Adrenal gland (tissue), 12 donors: ENCODE measurements around the gene NLRP4. TPM values are rescaled to one million over a fixed set of nuclear protein-coding genes. Genes with fewer than 3 reads are reported as not detected.

Experiments
- DNase-seq, 7 donors: peaks; one replicate each; pipeline ENCODE4 v3.0.0-alpha.2; 2019 to 2020
- H3K27ac ChIP-seq, 5 donors: fragments of 200-600 bp; sonication (generic) in 4 of 5; 1 replicate in 3 of 5; 2 replicates in 2 of 5; pipeline versions ENCODE4 v1.5.1 to v1.8.0; 2016 to 2020; ENCODE audit warnings: mild to moderate bottlenecking in 1 of 5
- H3K27me3 ChIP-seq: fragments of 200-600 bp; 2 replicates; pipeline ENCODE4 v1.8.0; 2021
- H3K36me3 ChIP-seq, 2 donors: fragments of 200-600 bp; replicated peaks in 1 of 2; 1 replicate in 1 of 2; 2 replicates in 1 of 2; pipeline versions ENCODE4 v1.5.1 to v1.8.0; 2018 to 2022
- H3K4me1 ChIP-seq, 2 donors: fragments of 200-600 bp; replicated peaks in 1 of 2; 1 replicate in 1 of 2; 2 replicates in 1 of 2; pipeline versions ENCODE4 v1.5.1 to v1.8.0; 2018 to 2021
- H3K4me3 ChIP-seq, 4 donors: fragments of 200-600 bp; sonication (generic) in 3 of 4; one replicate each; pipeline ENCODE4 v1.5.1; 2016 to 2018
- H3K9me3 ChIP-seq, 3 donors: fragments of 200-600 bp; sonication (generic) in 1 of 3; replicated peaks in 1 of 3; 1 replicate in 2 of 3; 2 replicates in 1 of 3; pipeline versions ENCODE4 v1.5.1 to v1.8.0; 2016 to 2021
- POLR2A ChIP-seq, 2 donors: fragments of 450-650 bp; IDR thresholded peaks; one replicate each; pipeline ENCODE4 v1.6.1; 2017; ENCODE audit warnings: antibody characterized with exemption in 2 of 2, mild to moderate bottlenecking in 2 of 2, moderate library complexity in 1 of 2
- WGBS, 4 donors: extraction: QIAGEN DNeasy Blood & Tissue Kit in 2 of 4; methylation state at CpG; one replicate each; pipeline versions ENCODE4 v1.1.5 to v1.1.7; 2013 to 2017; 5-methylcytosine and 5-hydroxymethylcytosine counted together
- intact Hi-C, 2 donors: fragments of 100-400 bp; cut with DNase I; formaldehyde crosslinking; loops; one replicate each; pipeline versions ENCODE4 v1.14.1 to v1.15.0; 2022 to 2023
- polyA plus RNA-seq, 3 donors: library from polyadenylated mRNA; stranded (reverse); fragments of 200-250 nt in 2 of 3; fragments of 350-450 nt in 1 of 3; fragmentation: Illumina TruSeq in 1 of 3; extraction: RNeasy Lipid Tissue Mini Kit (QIAGEN cat#74804) in 1 of 3; gene quantifications; one replicate each; pipeline ENCODE4 v1.2.3, GENCODE V29; 2013 to 2014
- total RNA-seq, 9 donors: library from RNA; depleted of rRNA in 4 of 9; stranded (reverse); fragments of >200 nt in 4 of 9; fragments of 120-200 nt in 1 of 9; fragmentation: NEBNext Ultra II Directional in 1 of 9; extraction: Animal tissue kit (Norgen Biotek cat#: 25700) in 1 of 9; gene quantifications; one replicate each; pipeline versions ENCODE4 v1.1.0 to v1.2.4, GENCODE V29; 2013 to 2023
- TF ChIP-seq, protein P1 (sequence below), 6 experiments: fragments of 450-650 bp in 4 of 6; fragments of 200-600 bp in 2 of 6; sonication (generic) in 1 of 6; IDR thresholded peaks; 1 replicate in 5 of 6; 2 replicates in 1 of 6; pipeline versions ENCODE4 v1.5.1 to v1.8.0; 2016 to 2021; ENCODE audit warnings: antibody characterized with exemption in 6 of 6, mild to moderate bottlenecking in 2 of 6, moderate library complexity in 1 of 6
- donor health status: healthy with polysubstance abuse.
- donor health status: Bipolar disorder and iron deficiency.
- donor health status: DM: yes; HTN: yes; CAD: no.
- donor health status: DM: no; HTN: no; CAD: no.
- donor health status: DM: no; HTN: no; CAD: no.
- donor health status: DM: yes; HTN: yes; CAD: no.

NLRP4 gene
- total and polyA plus RNA-seq, 12 donors: not detected

DNA sequence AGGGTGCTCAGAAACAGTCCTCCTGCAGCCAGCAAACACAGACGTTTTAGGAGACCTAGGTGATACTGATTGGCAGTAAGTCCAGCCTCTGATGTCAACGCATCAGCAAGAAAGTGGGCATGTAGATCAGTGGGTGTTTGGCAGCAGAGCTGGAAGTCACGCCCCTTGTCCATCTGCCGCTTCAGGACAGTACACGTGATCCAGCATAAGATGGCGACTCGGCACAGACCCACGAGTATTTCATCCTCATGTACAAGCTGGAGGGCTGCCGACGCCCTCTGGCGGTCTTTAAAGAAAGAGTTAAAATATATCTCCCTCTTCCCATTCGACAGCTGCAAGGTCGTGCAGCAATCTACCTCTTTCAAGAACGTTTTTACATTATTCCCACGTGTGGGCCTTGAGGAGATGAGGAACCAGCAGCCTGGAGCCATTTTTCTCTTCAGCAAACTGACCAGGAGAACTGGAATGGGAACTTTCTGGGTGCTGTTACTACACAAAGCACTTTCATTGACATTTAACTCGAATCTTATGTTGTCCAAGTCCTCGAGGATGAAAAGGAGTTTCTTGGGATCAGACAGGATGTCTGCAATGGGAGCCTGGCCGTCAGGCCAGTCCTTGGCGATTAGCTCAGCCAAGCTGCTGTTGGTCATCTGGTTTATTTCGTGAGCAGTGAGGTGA is 26.8 kb upstream of the NLRP4 start:
- intact Hi-C loops: loop anchor here in 1 of 2 donors (10.0 kb wide), 1 partner anchor 295 kb away; no protein-coding TSS in a partner anchor
- Histone ChIP-seq H3K27ac (no peak overlapping the region), H3K27me3 (no peaks in the 10 kb centered on the region), H3K9me3 (no peaks in the 10 kb centered on the region), H3K36me3 (no peaks in the 10 kb centered on the region), H3K4me3 (no peak overlapping the region), H3K4me1 (no peaks in the 10 kb centered on the region)
- TF ChIP-seq POLR2A (IDR thresholded peaks at IDR 0.05): no peak
- TF ChIP-seq, protein P1, sequence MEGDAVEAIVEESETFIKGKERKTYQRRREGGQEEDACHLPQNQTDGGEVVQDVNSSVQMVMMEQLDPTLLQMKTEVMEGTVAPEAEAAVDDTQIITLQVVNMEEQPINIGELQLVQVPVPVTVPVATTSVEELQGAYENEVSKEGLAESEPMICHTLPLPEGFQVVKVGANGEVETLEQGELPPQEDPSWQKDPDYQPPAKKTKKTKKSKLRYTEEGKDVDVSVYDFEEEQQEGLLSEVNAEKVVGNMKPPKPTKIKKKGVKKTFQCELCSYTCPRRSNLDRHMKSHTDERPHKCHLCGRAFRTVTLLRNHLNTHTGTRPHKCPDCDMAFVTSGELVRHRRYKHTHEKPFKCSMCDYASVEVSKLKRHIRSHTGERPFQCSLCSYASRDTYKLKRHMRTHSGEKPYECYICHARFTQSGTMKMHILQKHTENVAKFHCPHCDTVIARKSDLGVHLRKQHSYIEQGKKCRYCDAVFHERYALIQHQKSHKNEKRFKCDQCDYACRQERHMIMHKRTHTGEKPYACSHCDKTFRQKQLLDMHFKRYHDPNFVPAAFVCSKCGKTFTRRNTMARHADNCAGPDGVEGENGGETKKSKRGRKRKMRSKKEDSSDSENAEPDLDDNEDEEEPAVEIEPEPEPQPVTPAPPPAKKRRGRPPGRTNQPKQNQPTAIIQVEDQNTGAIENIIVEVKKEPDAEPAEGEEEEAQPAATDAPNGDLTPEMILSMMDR (IDR thresholded peaks at IDR 0.05): peak; percentile 15 to 50 (median 38)
- 24 to 37% (median 28%) methylated on average over 14 to 20 of the region's 20 CpGs for WGBS, 4 donors
- DNase-seq: peak; percentile 32 to 80 (median 56)

DNA sequence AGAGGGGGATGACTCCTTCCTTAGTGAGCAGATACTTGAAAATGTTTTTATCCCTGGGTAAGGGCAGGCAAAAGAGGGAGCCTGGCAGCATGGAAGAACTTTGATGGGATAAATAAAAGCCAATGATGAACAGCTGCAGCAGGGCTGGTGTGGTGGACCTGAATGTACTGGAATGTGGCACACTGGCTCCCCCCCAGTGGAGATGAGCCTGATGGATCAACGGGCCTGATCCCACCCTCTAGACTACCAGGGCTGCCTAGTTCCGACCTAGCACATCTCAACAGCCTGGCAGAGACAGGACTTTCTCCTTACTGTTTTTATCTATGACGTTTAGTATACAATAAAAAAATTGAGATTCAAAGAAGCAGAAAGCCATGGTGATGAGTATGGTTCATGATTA is 25.0 kb upstream of the NLRP4 start:
- no peak overlapping the region for H3K27ac ChIP-seq
- H3K27me3 ChIP-seq: no peaks in the 10 kb centered on the region
- H3K4me3 ChIP-seq: no peak overlapping the region
- 39 to 56% (median 50%) methylated on average over 3 of the region's 3 CpGs for WGBS, 4 donors
- intact Hi-C loops: no loop called here
- no peak for TF ChIP-seq POLR2A (IDR thresholded peaks at IDR 0.05)
- TF ChIP-seq, protein P1 (IDR thresholded peaks at IDR 0.05): no peak
- DNase-seq: no peak
- no peaks in the 10 kb centered on the region for H3K9me3 ChIP-seq
- no peaks in the 10 kb centered on the region for H3K36me3 ChIP-seq
- no peaks in the 10 kb centered on the region for H3K4me1 ChIP-seq

DNA sequence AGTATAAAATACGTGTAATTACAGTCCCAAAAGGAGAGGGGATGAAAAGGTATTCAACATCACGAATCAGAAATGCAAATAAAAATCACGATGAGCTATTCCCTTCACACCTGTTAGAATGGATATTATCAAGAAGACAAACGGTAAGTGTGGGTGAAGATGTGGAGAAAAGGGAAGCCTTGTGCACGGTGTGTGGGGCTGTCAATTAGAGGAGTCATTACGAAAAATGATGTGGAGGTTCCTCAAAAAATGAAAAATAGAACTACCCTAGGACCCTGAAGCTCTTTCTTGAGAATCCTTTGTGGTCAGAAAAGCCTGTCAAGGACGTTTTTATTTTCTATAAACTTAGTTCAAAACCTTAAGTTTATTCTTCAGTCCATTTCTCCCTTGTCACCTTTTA is 23.9 kb upstream of the NLRP4 start:
- H3K9me3 ChIP-seq: no peaks in the 10 kb centered on the region
- H3K4me3 ChIP-seq: no peak overlapping the region
- intact Hi-C loops: no loop called here
- WGBS, 4 donors: 50 to 55% (median 51%) methylated on average over 7 of the region's 7 CpGs
- no peak for TF ChIP-seq POLR2A (IDR thresholded peaks at IDR 0.05)
- TF ChIP-seq, protein P1 (IDR thresholded peaks at IDR 0.05): no peak
- no peaks in the 10 kb centered on the region for H3K27me3 ChIP-seq
- no peak overlapping the region for H3K27ac ChIP-seq
- H3K4me1 ChIP-seq: no peaks in the 10 kb centered on the region
- no peaks in the 10 kb centered on the region for H3K36me3 ChIP-seq
- DNase-seq: no peak

DNA sequence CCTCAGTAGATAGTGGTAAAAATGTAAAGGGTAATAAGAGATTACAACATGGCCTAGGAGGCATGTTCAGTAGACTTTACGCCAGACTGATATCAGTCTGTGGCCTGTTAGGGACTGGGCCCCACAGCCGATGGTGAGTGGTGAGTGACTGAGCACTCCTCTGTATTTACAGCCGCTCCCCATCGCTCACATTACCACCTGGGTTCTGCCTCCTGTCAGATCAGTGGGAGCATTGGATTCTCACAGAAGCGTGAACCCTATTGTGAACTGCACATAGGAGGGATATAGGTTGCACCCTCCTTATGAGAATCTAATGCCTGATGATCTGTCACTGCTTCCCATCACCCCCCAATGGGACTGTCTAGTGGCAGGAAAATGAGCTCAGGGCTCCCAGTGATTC is 22.4 kb upstream of the NLRP4 start:
- no peaks in the 10 kb centered on the region for H3K4me1 ChIP-seq
- DNase-seq: no peak
- no peaks in the 10 kb centered on the region for H3K36me3 ChIP-seq
- WGBS, 4 donors: 85 to 93% (median 88%) methylated on average over 5 of the region's 5 CpGs
- TF ChIP-seq POLR2A (IDR thresholded peaks at IDR 0.05): no peak
- TF ChIP-seq, protein P1 (IDR thresholded peaks at IDR 0.05): no peak
- no peak overlapping the region for H3K4me3 ChIP-seq
- H3K27me3 ChIP-seq: no peaks in the 10 kb centered on the region
- H3K9me3 ChIP-seq: no peaks in the 10 kb centered on the region
- no peak overlapping the region for H3K27ac ChIP-seq
- intact Hi-C loops: no loop called here
